NB4 (cell line): Measurements from ENCODE around the gene MROH7.

Source experiments
- POLR2A ChIP-seq: IDR thresholded peaks from 2 replicates; pipeline ENCODE4 v1.6.1; 2011; ENCODE audit warnings: mild to moderate bottlenecking; ENCODE audit not compliant: insufficient read length; ENCODE audit errors: extremely low read depth
- TF ChIP-seq, protein P1 (sequence below): IDR thresholded peaks from one replicate; pipeline ENCODE4 v1.5.1; 2012; ENCODE audit warnings: low read depth, low read length

DNA sequence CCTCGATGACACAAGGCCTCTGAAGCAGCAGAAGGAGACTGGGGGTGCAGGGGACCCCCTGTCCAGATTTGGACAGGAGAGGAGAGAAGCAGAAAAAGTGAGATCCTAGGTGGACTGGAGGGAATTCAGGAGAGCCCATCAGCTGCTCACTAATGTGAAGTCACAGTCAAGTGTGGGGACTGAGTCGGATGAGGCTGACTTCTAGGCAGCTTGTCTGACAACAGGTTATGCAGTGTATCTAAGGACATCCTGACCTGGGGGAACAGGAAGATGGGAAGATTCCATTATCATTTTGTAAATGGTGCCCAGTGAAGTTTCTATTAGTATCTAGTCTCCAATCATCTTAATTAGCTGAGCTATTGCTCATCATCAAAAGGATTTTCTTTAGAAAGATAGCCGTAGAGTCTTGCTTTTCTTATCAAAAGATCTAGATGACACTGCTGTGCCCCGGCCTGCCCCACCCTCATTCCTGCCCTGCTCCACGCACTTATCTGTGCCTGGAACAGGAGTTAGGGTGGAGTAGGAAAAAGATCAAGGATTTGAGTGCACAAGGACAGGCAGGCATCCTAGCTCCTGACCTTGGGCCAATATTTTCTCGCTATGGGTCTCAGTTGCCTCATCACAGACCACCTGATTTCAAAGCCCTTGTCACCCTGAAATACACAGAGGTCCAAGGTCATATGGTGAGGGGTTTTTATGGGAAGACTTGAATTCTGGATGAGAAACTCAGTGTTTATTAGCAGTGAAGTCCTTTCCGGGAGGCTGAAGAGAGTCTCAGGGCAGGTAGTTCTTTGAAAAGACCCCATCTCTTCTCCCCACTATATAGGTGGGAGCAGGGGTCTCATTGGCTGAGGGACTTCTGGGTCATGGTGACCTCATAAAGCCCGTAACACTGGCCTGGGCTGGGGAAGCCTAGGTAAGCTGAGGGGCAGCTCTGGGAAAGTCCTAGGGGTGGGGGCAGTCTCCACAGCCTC, at the start of gene MROH7:
- no peak for TF ChIP-seq POLR2A
- TF ChIP-seq, protein P1, sequence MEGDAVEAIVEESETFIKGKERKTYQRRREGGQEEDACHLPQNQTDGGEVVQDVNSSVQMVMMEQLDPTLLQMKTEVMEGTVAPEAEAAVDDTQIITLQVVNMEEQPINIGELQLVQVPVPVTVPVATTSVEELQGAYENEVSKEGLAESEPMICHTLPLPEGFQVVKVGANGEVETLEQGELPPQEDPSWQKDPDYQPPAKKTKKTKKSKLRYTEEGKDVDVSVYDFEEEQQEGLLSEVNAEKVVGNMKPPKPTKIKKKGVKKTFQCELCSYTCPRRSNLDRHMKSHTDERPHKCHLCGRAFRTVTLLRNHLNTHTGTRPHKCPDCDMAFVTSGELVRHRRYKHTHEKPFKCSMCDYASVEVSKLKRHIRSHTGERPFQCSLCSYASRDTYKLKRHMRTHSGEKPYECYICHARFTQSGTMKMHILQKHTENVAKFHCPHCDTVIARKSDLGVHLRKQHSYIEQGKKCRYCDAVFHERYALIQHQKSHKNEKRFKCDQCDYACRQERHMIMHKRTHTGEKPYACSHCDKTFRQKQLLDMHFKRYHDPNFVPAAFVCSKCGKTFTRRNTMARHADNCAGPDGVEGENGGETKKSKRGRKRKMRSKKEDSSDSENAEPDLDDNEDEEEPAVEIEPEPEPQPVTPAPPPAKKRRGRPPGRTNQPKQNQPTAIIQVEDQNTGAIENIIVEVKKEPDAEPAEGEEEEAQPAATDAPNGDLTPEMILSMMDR: no peak
